GM19328 (cell line): Measurements from ENCODE around the gene NKIRAS2.

Experiments
- ATAC-seq: cut with Tn5 transposase; IDR thresholded peaks from one replicate; pipeline ENCODE4 v1.9.1; 2021; ENCODE audit warnings: mild to moderate bottlenecking, moderate library complexity; ENCODE audit not compliant: unreplicated experiment

Gene NKIRAS2

DNA sequence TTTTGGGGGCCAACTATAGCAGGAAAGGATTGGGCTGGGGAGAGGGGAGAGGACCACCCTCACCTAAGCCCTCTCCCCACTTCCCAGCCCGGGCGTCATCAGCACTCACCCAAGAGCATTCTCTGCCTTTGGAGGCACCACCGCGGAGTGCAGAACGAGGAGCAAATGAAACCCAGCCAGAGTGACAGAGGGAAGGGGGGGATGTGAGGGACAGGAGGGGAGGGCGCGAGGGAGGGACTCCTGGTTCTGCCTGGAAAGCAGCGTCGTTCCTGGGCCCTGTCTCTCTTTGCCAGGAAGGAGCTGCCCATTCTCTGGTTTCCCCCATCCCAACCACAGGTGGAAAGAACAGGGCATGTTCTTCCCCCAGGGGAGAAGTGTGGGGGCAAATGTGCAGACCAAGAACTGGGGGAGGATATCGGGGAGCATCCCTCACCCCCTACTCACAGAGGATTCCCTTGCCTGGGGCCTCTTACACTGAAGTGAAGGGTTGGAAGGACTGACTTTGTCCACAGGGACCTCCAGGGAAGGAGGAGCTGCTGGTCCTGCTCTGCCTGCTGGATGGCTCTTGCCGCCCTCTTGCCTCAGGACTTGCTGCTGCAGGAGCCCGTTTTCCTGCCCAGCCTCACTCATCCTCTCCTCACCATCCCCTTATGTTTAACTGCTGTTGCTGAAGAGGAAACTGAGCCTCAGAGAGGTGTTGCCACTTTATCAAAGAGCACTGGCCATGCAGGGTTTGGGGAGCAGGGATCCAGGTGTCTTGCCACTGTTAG is 34.0 kb downstream of the NKIRAS2 start:
- ATAC-seq: no peak

DNA sequence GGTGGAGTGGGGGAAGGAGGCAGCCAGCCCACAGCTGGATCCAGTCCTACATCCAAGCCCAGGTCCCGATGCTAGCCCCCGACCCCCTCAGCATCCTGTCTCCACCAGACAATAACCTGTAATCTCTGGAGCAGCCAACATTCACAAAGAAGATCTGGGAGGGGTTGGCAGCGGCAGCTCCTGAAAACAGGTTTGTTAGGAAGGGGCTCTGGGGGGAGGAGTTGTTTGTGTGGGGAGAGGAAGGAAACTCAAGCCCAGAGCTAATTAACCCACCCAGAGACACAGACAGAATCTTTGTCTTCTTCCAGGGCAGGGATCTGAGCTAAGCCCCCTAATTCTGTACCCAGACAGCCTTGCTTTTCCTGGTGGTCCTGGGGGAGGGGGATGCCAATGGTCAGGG is 35.1 kb downstream of the NKIRAS2 start:
- ATAC-seq: no peak

DNA sequence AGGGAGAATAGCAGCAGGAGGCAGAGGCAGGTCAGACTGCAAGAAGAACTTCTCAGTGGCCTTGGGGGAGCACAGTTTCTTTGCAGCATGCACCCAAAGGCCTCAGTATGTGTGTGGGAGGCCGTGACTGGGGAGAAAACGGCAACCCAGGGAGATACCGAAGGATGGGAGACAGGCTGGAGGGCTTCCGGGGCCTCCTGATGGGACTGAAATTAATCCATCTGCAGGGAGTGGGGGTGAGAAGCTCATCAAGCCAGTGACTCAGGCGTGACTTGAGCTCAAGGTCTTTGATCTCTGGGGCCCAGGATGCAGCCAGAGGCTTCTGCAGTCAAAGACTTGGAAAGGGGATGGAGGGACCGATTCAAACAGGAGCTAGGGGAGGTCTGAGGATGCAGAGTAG is 35.6 kb downstream of the NKIRAS2 start:
- no peak for ATAC-seq

DNA sequence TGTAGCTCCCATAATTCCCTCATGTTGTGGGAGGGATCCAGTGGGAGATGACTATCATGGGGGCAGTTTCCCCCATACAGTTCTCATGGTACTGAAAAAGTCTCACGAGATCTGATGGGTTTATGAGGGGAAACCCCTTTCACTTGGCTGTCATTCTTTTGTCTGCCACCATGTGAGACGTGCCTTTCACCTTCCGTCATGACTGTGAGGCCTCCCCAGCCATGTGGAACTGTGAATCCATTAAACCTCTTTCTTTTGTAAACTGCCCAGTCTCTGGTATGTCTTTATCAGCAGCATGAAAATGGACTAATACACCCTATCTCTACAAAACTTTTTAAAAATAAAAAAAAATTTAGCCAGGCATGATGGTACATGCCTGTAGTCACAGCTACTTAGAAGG is 36.7 kb downstream of the NKIRAS2 start:
- no peak for ATAC-seq

- ATAC-seq: no peak
Measured at GRCh38 chr17:42058063-42058462, 38.2 kb downstream of the NKIRAS2 start.

GRCh38 chr17:42059815-42060214 is 39.9 kb downstream of the NKIRAS2 start:
- no peak for ATAC-seq

- ATAC-seq: no peak
Measured at GRCh38 chr17:42060231-42060630, 40.3 kb downstream of the NKIRAS2 start.

GRCh38 chr17:42061646-42062487 is 42.0 kb downstream of the NKIRAS2 start:
- no peak for ATAC-seq

DNA sequence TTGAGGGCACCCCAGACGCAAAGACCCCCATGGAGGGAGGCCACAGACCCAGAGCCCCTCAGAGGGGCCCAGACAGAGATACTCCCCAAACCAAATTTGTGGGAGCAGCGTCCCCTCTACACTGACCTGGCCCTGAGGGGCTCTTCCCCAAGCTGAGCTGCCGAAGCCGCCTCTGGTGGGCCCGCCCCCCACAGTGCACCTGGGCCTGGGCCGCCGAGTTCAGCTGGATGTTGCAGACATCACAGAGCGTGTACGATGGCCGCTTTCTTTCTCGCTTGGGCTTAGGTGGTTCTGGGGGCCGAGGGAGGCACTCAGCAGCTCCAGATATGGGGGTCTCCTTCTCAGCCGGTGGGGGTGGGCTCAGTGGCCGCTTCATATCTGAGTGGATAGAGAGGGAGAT is 42.8 kb downstream of the NKIRAS2 start:
- no peak for ATAC-seq

DNA sequence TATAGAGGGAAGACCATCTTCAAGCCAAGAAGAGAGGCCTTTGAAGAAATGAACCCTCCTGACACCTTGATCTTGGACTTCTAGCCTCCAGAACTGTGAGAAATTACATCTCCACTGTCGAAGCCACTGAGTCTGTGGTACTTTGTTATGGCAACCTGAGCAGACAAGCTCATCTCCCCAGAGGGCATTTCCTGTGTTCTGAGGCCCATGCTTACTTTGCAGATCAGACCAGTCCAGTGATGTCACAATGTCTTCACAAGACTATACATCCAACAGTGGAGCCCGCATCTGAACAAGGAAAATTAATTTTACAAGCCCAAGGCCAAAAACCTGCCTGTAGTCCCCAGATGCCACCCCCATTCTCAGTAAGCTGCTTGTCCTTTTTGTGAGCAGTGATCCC is 45.3 kb downstream of the NKIRAS2 start:
- no peak for ATAC-seq

DNA sequence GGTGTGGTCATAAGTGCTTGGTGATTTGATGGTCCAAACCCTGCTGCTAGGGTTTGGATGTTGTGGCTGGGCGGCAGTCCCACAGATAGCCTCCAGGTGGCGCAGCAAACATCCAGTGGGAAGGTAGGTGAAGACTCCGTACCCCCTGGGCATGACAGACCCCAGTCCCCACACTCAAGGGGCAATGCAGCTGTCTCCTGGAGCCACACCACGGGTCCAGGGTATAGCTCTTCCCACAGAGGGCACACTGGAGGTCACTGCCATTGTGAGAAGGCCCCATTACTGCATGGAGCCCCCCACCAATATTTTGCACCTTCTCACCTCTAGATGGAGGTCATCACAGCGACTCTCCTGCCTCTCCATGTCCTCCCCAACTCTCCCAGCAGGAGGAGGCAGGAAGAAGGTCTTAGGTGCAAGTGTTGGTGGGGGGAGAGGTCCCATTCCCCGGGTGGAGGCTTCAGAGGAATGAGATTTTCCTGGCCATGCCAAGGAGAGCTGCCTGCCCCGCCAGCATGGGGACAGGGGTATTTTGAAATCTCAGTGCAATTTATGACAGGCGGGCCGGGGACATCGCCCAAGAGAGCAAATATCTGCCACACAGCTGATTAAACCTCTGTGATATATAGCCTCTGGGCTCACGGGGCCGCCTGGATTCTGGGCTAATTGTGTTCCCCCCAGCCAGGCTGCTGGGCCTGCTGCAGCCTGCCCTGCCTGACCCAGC is 47.6 kb downstream of the NKIRAS2 start:
- no peak for ATAC-seq

GRCh38 chr17:42068979-42069378 is 49.1 kb downstream of the NKIRAS2 start:
- ATAC-seq: no peak

DNA sequence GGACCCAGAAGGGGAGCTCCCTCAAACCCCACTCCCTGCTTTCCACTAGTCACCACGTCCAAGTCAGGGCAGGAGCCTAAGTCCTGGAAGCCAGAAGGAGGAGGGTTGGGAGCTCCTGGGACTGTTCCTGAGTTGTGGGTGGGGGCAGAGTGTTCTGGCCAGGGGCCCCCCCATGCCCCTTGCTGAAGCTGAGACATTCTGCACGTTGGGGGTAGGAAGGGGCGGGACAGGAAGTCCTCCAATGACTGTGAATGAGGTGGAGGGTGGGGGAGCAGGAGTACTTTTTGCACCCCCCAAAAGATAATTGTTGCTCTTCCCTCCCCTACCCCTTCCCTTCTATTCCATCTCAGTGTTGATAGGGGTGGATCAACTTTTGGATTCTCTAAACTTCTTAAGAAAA is 51.9 kb downstream of the NKIRAS2 start:
- no peak for ATAC-seq

DNA sequence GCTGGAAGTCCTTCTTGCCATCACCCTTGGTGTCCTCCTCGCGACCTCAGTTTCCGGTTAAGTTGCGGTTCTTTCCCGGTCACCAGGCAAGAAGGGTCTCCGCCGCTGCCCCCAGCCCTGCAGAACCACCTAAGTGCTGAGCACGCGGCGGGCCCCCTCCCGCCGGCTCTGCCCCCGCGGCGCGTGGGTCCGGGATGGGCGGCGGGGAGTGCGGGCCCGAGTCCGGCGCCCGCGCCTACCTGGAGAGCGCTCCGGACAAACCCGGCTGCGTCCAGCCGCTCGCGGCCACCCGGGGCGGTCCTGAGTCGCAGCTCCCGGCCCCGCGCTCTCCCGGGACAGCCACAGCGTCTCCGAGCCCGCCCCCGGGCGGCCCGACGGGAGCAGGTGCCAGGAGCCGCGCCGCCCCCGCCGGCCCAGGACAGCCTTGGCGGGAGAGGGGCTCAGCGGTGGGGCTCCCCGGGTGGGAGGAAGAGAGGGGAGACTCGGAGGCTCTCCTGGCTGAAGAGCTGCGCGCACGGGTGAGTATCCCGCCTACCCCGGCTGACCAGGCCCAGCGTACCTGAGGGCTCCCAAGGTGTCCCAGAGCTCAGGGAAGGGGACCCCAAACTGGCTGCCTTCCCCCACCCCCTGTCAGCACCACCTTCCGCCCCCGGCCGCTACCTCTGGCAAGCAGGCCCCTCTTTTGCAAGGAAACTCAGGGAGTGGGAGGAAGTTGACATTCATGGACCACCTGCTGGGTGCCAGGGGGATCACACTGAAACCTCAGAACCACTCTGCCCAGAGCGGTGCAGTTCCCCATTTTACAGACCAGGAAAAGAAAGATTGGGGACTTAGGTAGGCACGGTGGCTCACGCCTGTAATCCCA is 52.7 kb downstream of the NKIRAS2 start:
- no peak for ATAC-seq
